EH (cell line): ENCODE measurements around the gene CDH5.

Experiments used
- DNase-seq: peaks from one replicate; pipeline ENCODE4 v3.0.0-alpha.2; 2015; ENCODE audit warnings: low read depth

Gene CDH5

DNA sequence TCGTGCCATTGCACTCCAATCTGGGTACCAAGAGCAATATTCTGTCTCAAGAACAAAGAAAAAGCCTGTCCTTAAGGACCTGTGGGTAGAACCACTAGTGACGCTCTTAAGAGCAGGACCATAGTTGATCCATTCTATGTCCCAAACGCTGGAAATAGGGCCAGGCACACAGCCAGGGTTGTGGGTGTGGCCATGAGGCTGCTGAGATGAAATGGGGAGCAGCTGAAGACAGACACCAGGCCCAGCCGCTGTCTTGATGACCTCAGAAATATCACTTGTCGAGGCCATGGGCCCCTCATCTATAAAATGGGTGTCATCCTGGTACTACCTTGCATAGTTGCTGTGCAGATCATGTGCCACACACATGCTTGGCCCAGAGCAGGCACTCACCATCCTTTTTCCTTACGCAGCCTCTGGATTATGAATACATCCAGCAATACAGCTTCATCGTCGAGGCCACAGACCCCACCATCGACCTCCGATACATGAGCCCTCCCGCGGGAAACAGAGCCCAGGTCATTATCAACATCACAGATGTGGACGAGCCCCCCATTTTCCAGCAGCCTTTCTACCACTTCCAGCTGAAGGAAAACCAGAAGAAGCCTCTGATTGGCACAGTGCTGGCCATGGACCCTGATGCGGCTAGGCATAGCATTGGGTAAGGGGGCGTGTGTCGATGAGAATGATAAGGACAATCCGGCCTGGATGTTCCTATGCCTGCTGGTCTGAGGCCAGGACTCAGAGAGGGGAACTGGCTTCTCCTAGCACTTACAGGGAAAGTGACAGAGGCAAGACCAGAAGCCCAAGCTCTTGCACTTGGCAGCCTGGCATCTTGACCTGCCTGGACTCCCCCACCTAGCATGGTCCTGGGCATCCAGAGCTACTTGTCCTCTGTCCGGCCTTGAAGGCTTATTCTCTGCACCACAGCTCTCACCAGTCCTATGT lies 25.5 kb downstream of the CDH5 start:
- DNase-seq = no peak

DNA sequence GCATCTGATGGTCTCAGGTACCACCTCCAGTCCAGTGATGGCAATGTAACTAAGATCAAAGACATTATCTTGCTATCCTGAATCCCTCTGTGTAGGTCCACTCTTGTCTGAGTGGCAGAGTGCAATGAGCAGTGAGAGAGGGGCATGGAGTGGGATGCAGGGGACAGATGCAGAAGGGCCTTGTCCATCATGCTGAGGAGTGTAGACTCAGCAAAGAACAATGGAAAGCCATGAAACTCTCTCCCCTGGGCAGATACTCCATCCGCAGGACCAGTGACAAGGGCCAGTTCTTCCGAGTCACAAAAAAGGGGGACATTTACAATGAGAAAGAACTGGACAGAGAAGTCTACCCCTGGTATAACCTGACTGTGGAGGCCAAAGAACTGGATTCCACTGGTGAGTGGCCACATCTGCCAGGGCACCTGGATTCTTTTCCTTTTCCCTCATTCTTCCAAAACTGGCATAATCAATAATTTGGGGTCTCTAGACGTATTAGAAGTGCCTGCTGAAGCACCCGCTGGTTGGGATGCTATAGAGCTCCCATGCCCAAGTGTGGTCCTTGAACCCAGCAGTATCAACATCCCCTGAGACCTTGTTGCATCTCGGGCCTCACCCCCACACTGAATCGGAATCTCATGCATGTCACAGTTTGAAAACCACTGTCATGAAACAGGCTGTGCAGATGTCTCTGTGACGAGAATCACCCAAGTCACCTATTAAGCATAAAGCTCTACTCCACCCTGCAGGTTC lies 29.5 kb downstream of the CDH5 start:
- DNase-seq = no peak

DNA sequence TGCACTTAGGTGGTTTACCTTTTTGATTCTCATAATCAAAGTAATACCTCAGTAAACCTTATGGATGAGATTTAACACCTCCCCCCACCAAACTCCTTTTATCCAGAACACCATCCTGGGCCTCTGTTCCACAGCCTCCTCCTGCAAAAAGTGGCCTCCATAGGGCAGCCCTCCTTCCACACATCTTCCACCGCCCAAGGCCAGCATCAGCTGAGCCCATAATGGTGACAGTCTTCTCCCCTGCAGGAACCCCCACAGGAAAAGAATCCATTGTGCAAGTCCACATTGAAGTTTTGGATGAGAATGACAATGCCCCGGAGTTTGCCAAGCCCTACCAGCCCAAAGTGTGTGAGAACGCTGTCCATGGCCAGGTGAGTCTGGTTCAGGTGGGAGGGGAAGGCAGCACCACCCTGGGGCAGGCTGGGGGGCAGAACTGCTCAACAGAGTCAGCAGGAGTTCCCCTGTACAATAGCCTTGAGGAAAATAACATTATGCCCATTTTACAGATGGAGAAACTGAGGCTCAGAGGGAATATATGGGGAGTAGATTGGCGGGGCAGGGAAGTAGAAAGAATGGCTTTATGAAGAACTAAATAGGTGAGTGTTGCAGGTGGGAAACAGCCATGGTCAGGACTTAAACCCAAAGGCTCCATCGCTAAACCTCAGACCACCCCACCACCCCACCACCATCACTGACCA lies 31.4 kb downstream of the CDH5 start:
- no peak for DNase-seq

DNA sequence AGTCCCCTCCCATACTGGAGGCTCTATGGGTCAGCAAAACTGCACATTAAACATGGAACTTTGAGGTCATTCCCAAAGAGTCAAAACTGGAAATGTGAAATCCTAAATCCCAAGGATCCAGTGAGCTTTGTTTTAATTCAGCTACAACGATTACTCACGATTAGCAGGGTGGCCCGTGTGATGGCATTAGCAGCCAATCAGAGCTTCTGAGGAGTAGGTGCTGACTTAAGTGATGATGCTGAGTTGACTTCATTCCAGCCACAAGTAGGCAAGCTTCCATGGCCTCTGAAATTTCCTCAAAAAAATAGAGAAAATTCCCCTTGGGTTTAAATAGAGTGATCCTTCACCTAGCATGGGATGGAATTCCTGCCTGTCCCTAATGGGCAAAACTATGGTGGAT lies 32.5 kb downstream of the CDH5 start:
- peak; percentile 12 for DNase-seq

DNA sequence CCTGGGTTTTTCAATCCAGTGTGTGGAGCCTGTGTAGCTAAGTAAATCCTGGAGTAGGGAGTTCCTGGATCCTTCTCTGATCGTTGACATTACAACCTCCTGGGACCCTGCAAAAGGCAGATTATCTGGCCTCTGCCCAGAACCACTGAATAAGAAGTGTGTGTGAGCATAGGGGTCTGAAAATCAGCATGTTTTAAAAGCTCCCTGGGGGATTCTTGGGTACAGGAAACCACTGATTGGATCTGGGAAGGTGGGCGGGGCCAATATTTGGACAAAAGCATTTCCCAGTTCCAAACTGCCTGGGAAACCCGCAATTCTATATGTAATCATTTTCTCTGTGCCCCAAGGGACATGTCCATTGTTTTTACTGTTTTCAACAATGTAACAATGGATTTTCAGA lies 33.4 kb downstream of the CDH5 start:
- DNase-seq = no peak

DNA sequence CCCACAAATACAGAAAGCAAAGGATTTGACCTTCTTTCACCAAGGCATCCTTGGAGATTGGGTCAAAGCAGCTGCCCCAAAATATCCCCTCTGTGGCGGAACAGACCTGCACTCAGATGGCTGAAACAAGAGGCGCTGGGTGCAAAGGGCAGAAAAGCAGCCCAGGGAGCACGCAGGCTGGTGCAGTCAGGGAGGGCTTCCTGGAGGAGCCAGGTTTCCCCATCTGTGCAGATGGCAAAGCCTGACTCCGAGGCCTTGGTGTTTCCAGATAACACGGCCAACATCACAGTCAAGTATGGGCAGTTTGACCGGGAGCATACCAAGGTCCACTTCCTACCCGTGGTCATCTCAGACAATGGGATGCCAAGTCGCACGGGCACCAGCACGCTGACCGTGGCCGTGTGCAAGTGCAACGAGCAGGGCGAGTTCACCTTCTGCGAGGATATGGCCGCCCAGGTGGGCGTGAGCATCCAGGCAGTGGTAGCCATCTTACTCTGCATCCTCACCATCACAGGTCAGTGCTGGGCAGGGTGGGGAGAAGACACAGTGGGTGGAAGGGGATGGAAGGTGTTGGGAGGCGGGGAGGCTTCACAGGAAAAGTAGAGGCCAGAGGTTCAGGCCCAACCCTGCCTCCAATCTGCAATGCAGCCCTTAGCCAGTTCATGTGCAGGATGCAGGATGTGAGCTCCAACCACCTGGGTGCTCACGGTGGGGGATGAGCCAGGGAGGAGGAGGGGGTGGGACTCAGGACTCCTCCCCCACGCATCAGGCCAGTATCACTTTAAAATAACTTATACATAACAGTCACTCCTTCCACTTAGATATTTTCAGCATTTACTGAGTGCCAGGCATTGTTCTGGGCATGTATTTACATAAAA lies 34.3 kb downstream of the CDH5 start:
- DNase-seq = no peak

DNA sequence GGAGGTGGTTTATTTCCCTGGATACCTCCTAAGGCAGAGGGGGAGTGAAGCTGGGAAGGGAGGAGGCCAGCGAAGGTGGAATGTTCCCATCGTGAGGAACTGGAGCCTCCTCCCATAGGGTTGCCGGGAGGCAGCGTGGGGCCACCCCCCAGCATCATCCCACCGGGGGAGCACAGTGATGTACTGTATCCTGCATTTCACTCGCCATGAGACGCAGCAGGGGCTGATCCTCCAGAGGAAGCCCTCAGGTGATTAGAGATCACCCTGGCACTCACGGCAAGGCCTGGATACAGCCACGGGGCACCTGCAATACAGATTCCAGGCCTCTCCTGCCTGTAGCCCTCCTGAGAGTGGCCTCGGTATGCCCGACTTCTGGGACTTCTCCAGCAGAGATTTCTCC lies 35.1 kb downstream of the CDH5 start:
- DNase-seq = no peak

DNA sequence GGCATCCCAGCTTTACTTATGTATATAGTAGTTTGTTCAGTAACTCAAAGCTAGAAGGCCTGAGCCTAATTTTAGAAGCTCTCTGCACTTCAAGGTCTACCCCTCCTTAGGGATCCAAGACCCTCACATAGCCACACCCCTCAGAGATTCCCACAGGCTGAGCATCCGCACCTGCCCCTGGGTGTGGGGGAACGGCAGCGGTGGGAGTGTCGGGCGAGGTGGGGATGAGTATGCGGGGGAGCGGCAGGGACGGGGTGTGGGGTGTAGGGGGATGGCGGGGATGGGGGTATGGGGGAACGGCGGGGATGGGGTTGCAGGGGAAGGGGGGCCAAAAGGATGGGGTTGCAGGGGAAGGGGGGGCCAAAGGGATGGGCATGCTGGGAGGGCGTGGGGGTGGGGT lies 35.7 kb downstream of the CDH5 start:
- no peak for DNase-seq

DNA sequence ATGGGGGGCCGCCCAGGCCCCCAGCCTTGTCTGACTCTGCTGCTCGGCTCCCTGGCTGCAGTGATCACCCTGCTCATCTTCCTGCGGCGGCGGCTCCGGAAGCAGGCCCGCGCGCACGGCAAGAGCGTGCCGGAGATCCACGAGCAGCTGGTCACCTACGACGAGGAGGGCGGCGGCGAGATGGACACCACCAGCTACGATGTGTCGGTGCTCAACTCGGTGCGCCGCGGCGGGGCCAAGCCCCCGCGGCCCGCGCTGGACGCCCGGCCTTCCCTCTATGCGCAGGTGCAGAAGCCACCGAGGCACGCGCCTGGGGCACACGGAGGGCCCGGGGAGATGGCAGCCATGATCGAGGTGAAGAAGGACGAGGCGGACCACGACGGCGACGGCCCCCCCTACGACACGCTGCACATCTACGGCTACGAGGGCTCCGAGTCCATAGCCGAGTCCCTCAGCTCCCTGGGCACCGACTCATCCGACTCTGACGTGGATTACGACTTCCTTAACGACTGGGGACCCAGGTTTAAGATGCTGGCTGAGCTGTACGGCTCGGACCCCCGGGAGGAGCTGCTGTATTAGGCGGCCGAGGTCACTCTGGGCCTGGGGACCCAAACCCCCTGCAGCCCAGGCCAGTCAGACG lies 36.2 kb downstream of the CDH5 start:
- DNase-seq = no peak

DNA sequence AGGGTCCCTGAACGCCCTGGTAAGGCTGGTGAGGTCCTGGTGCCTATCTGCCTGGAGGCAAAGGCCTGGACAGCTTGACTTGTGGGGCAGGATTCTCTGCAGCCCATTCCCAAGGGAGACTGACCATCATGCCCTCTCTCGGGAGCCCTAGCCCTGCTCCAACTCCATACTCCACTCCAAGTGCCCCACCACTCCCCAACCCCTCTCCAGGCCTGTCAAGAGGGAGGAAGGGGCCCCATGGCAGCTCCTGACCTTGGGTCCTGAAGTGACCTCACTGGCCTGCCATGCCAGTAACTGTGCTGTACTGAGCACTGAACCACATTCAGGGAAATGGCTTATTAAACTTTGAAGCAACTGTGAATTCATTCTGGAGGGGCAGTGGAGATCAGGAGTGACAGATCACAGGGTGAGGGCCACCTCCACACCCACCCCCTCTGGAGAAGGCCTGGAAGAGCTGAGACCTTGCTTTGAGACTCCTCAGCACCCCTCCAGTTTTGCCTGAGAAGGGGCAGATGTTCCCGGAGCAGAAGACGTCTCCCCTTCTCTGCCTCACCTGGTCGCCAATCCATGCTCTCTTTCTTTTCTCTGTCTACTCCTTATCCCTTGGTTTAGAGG lies 37.1 kb downstream of the CDH5 start:
- no peak for DNase-seq

DNA sequence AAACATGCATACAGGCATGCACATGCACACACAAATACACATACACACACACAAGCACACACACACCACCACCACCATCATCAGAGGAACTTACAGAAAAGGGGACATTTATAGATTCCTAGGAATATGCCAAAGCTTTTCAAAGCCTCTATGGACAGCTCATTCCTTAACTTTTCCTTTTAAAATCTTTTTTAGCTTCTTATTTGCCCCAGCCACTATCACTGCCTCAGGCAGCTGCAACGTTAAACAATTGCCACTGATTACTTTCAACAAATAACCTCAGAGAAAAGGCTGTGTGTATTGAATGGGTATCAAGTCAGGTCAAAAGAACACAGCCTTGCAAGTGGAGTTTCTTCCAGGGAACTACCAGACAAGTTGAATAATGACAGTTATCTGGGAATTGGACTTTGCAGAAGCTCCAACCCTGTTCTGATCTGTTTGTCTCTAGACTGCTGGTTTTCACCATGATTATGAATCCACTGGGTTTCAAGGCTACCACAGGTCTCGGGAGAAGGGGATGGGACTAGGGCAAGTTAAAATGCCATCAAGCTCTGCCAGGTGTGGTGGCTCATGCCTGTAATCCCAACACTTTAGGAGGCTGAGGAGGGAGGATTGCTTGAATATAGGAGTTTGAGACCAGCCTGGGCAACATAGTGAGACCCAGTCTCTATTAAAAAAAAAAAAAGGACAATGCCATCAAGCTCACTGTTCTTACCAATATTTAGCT lies 38.7 kb downstream of the CDH5 start:
- no peak for DNase-seq

DNA sequence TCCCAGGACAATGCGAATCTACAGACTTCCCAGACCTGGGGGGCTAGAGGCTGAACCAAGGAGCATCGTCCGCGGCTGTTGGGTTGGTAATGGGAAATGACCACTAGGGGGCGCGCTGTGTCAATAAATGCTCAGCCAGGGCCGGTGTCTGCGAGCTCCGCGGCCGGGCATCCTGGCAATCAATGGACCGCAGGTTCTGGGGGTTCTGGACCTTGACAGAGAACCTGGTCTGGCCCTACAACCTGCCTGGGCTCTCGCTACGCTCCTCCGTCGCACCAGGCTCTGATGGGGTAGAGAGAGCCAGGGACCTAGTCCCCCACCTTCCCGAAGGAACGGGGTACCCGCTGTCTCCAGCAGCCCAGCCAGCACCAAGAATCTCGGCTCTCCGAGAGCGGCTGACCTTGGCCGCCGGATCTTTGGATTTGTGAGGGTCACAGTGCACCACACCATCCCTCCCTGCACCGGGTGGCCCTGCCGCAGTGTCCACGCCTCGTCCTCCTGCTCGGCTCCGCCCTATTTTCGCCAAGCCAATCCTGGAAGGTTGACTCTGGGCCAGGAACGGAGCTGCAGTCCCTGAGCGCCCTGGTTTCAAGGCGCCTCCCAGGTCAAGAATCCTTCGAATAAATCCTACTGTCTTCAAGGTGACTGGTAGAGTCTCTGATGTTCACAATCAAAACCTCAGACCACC lies 40.2 kb downstream of the CDH5 start:
- peak; percentile 72 for DNase-seq

DNA sequence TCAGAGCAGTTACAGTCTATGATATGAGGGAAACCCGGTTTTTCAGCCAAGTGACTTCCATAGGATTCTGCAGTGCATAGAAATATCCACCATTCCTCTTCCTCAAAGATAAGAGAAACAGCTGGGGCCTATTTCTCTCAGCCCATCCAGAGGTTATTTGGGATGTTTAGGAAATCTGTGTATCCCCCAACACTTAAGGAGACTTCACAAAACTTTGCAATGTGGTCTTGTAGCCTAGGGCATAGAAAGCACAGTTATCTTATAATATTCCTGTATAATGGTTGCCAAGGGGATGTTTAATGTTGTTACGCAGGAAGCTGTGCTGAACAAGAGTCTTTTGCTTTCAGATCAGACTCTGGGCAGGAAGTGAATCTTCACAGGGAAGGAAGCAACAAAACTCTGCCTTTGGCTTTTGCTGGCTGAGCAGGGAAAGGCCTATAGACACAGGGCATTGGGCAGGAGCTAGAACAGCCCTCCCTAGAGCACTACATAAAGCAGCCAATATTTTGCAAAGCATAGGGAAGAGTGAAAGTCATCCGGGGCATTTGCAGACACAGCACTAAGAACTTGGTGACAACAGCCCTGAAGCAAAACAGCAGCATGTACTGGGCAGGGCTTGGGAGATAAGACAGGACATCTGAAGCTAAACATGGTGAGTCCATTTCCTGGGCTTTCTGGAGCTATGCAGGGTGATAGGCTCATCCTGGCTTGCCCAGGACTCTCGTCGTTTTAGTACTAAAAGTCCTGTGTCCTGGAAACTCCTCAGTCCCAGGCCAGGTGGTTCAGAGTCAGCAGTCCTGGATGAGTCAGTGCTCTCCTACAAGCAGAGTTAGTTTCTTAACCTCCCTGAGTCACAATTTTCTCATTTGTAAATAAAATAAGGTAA lies 41.9 kb downstream of the CDH5 start:
- peak; percentile 60 for DNase-seq

DNA sequence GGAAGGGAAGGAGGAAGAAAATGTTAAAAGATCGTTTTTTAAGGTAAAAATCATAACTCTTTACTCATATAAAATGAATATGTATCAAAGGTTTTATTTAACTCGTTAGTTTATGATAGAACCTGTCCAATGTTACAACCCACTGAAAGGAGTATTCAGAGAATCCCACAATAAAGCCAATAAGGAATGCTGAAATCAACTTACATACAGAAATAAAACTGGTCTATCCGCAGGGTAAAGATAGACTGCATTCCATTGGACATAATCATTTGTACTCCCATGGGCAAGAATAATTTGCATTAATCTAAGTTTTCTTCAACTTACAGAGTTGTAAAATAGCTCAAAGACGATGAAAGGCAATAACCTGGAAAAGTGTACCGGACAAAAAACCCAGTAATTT lies 42.7 kb downstream of the CDH5 start:
- DNase-seq = peak; percentile 71

DNA sequence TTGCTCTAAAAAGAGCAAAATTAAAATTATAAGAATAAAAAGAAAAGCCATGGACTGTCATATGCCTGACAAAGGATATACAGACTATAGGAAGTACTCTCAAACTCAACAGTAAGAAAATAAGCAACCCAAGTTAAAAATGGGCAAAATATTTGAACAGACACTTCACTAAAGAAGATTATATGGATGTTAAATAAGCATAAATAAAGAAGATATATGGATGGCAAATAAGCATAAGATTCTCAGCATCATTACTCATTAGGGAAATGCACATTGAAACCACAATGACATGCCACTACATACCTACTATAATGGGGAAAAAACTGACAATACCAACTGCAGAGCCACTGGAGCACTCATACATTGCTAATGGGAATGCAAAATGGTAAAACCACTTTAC lies 45.7 kb downstream of the CDH5 start:
- DNase-seq = no peak

DNA sequence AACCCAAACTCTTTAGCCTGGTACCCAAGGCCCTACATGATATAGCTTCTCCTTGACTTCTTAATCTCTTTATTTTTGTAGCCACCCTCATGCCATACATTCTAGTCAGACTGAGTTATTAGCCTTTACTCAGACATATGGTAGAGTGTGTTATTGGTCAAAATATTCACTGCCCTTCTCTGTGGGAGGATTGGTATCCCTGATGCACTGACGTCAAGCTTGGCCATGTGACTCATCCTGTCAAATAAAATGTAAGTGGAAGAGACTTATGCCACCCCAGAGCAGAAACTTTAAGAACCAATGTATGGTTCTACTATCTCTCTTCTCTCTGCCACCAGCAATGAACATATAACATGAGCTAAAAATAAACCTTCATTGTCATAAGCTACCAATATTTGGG lies 48.4 kb downstream of the CDH5 start:
- DNase-seq = peak; percentile 67

DNA sequence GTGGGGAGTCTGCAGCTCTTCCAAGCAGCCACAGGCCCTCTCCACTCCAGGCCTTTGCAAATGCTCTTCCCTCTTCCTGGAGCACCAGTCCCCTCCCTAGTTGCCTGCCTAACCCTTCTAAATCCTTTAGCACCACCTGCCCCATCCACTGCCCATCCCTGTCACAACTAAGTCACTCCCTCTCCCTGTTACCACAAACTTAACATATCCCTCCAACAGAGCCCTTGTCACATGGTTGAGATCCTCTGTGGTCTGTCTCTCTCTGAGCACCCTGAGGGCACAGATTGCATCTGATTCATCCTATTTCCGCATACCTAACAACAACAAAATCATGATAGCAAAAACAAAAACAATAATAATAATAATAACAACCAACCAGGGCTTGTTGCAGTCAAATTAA lies 49.6 kb downstream of the CDH5 start:
- peak; percentile 50 for DNase-seq

DNA sequence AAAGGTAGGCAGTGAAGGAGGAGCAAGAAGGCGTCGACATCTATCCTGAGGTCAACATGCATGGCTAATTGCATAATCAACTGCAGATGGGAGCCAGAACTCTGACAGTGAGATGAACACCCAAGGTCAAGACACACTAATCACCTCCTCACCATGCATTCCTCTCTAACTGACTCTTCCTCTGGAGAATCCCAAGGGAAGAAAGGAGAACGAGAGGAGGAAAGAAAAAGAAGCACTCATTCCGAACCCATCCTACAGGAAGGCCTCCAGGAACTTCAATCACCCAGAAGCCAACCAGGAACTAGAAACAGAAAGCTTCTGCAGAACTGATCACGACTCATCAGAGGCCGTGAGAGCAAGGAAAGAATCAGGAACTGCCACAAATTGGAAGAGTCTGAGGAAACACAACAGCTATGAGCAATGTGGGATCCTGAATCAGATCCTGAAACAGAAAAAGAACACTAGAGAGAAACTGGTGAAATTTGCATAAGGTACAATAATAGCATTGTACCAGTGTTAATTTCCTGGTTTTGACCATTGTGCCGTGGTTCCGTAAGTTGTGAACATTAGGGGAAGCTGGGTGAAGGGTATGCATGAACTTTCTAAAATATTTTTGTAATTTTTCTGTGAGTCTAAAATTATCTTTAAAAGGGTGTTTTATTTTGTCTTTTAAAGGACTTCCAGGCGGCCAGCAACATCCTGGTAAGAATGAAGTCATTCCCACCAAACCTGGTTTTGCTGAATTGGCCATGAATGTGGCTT lies 50.6 kb downstream of the CDH5 start:
- DNase-seq = peak; percentile 74
